Hematopoietic multipotent progenitor cell (in vitro differentiated cells): ENCODE data around the gene SLC6A12. TPM values are rescaled to one million over a fixed set of nuclear protein-coding genes. Genes with fewer than 3 reads are reported as not detected.

Experiments
- DNase-seq, 3 donors: peaks; one replicate each; pipeline ENCODE4 v3.0.0-alpha.2; 2011 to 2015; ENCODE audit warnings: low read depth in 2 of 3, low spot score in 2 of 3
- total RNA-seq: library from RNA; depleted of rRNA; stranded (reverse); fragments of >200 nt; gene quantifications from one replicate; pipeline ENCODE4 v1.2.3, GENCODE V29; 2012

Gene SLC6A12
- total RNA-seq, 1 donor: not detected

GRCh38 chr12:147242-147641 lies 66.7 kb downstream of the SLC6A12 start:
- DNase-seq: no peak

DNA sequence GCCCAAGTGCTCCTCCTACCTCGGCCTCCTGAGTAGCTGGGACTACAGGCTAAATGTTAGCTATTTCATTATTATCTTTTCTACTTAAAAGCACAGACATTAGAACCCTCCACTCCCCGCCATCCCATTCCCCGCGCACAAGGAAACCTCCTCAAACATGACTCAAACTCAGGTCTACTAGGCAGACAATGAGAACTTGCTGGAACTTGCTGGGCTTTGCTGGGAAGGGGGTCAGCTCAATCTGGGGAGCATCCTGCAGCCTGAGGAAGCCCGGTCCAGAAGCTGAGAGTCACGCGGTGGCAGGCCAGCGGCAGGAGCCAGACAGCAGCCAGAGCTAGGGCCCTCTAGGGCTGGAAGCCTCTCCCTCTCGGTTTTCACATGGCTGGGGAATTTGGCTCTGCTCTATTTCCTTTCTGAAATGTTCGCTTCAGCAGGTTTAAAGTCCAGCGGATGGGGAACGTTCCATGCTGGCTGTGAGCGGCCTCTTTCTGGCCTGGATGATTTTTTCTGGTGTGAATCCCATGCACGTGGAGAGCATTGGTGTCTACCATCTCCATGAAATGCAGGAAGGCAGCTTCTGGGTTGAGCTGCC lies 68.5 kb downstream of the SLC6A12 start:
- no peak for DNase-seq

DNA sequence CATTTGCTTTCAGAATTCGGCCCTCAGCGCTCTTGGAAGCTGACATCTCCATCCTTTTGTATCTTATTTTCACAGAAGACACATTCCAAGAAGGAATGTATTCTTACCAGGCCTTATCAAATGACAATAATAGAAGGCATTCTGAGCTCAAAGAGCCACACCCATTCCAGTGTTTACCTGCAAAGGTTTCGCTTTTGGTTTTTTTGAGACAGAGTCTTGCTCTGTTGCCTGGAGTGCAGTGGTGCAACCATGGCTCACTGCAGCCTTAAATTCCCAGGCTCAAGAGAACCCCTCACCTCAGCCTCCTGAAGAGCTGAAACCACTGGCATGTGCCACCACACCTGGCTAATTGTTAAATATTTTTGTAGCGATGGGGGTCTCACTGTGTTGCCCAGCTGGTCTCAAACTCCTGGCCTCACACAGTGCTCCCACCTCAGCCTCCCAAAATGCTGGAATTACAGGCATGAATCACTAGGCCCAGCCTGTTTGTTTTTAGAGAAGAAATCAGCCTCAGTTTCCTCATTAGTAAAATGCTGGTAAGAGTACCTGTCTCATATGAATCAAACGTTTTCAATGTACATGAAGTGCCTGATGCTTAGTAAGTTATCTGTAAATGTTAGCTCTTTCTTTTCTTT lies 69.2 kb downstream of the SLC6A12 start:
- DNase-seq: no peak

DNA sequence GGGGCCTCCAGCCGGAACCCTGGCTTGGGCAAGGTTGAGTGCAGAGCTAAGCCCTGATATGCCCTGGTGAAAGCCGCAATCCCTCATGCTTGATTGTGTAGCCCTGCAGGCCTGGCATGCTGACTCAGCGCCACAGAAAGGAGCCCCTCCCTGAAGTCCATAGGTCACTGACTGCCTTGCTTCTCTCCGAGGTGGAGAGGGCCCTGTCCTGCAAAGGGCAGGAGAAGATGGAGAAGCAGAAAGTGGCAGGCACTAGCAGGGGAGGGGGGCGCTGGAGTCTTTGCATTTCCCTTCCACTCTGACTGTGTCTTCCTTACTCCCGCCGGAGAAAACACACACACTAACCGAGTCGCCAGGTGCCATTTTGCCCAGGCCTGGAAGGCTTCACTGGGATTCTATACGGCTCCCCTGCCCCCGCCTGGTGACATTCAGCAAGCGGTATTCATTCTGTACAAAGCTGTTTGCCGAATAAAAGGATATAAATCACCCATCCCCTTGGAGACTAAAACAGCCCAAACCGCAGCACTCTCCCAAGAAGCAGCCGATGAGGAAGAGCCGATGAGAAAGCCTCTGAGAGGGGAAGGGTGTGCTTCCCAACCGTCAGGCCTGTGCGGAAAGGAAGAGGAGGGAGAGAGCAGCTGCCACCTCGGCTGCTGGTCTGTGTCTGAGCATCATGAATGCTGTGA lies 69.8 kb downstream of the SLC6A12 start:
- DNase-seq: peak in 1 of 3 donors; percentile 26

GRCh38 chr12:140162-140561 lies 73.8 kb downstream of the SLC6A12 start:
- DNase-seq: no peak

Other genes with a start within 250 kb of the SLC6A12 start
- 3.8 TPM for gene IQSEC3, start 147.4 kb downstream of the SLC6A12 start, total RNA-seq
- gene SLC6A13, start 48.7 kb upstream of the SLC6A12 start, total RNA-seq: 0.27 TPM
- 71.4 TPM for gene KDM5A, start 175.2 kb upstream of the SLC6A12 start, total RNA-seq
- gene CCDC77, start 187.5 kb upstream of the SLC6A12 start, total RNA-seq: 4.6 TPM
- under 0.01 TPM for gene B4GALNT3, start 245.8 kb upstream of the SLC6A12 start, total RNA-seq